Epithelial cell of proximal tubule (primary cell): ENCODE data around the gene DACT2. TPM values are rescaled to one million over a fixed set of nuclear protein-coding genes. Genes with fewer than 3 reads are reported as not detected.

Experiments
- DNase-seq: peaks from one replicate; pipeline ENCODE4 v3.0.0-alpha.2; 2011; ENCODE audit warnings: low read depth
- H3K4me3 ChIP-seq: 2 replicates; pipeline ENCODE4 v1.5.1; 2011; ENCODE audit warnings: low read depth, mild to moderate bottlenecking, low read length
- total RNA-seq: library from RNA; depleted of rRNA; stranded (reverse); fragments of >200 nt; gene quantifications from 2 replicates; pipeline ENCODE4 v1.2.3, GENCODE V29; 2015
- TF ChIP-seq, protein P1 (sequence below): conservative IDR thresholded peaks from 2 replicates; pipeline ENCODE4 v1.5.1; 2012; ENCODE audit warnings: low read depth, mild to moderate bottlenecking, low read length

The DACT2 gene
- total RNA-seq, 1 donor from 2014 or later, result 0.23 TPM

- H3K4me3 ChIP-seq, result no peak overlapping the region
- no peak for DNase-seq
- TF ChIP-seq, protein P1, sequence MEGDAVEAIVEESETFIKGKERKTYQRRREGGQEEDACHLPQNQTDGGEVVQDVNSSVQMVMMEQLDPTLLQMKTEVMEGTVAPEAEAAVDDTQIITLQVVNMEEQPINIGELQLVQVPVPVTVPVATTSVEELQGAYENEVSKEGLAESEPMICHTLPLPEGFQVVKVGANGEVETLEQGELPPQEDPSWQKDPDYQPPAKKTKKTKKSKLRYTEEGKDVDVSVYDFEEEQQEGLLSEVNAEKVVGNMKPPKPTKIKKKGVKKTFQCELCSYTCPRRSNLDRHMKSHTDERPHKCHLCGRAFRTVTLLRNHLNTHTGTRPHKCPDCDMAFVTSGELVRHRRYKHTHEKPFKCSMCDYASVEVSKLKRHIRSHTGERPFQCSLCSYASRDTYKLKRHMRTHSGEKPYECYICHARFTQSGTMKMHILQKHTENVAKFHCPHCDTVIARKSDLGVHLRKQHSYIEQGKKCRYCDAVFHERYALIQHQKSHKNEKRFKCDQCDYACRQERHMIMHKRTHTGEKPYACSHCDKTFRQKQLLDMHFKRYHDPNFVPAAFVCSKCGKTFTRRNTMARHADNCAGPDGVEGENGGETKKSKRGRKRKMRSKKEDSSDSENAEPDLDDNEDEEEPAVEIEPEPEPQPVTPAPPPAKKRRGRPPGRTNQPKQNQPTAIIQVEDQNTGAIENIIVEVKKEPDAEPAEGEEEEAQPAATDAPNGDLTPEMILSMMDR, result no peak
Measured at GRCh38 chr6:168333491-168333890, 13.9 kb upstream of the DACT2 start.

DNA sequence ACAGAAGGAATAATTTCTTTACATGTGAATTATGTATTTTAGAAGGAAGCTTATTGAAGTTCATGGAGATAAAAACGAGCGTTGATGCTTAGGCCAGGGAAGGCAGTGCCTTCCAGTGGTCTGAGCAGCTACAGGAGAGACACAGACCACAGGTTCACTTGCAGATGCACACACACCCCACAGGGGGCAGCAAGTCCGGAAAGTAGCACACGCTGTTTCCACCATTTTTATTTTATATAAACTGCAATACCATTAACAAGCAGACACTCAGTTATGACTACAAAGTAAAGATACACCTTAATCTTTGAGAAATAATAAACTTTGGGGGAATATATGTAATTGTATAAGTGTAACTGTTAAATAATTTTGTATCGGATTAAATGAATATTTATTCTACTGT lies 13.5 kb upstream of the DACT2 start:
- H3K4me3 ChIP-seq, result no peak overlapping the region
- TF ChIP-seq, protein P1, result peak; percentile 65
- DNase-seq, result no peak

DNA sequence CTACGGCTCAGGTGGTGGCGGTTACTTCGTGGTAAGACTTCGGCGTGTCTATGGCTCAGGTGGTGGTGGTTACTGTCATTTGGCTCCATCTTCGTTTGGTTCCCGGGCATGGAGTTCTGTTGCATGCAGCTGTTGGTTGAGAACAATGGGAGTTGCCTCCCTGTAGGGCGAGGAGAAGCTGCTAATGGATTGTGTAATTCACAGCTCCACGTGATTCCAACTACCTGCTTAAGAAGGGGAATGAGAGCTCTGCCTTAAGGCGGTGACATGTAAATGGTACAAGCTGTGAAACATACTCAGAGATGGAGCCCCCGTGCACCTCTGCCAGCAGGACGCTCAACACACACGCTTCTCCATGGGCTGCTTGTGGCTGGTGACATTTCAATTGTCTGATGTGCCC lies 12.4 kb upstream of the DACT2 start:
- DNase-seq, result no peak
- TF ChIP-seq, protein P1, result no peak
- H3K4me3 ChIP-seq, result no peak overlapping the region

GRCh38 chr6:168331058-168331457 lies 11.5 kb upstream of the DACT2 start:
- DNase-seq, result no peak
- no peak overlapping the region for H3K4me3 ChIP-seq
- TF ChIP-seq, protein P1, result no peak

DNA sequence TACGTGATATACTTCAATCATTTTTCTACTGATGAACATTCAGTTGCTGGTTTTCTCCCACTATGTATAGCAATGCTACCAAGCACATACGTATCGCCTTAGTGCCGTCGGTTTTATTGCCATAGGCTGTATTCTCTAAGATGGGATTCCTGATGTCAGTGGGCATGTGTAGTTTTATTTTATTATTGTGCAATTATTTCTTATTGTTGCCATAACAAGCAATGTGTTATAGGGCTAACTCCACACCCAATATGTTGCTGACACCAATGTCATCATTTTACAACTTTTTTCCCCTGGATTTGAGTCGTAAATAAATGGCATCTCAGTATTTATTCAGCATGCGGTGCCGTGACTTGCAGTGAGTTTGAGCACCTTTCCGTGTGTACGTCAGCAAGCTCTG lies 10.8 kb upstream of the DACT2 start:
- TF ChIP-seq, protein P1, result no peak
- no peak overlapping the region for H3K4me3 ChIP-seq
- no peak for DNase-seq

GRCh38 chr6:168328086-168328485 lies 8.5 kb upstream of the DACT2 start:
- TF ChIP-seq, protein P1, result no peak
- DNase-seq, result peak; percentile 23
- H3K4me3 ChIP-seq, result no peak overlapping the region
